Esophagus muscularis mucosa (tissue), 4 donors: ENCODE data around the gene FOSL2. TPM values are rescaled to one million over a fixed set of nuclear protein-coding genes. Genes with fewer than 3 reads are reported as not detected.

Experiments used
- DNase-seq: peaks from one replicate; pipeline ENCODE4 v3.0.0-alpha.2; 2017; ENCODE audit errors: extremely low spot score
- H3K27ac ChIP-seq, 4 donors: fragments of 200-600 bp; sonication (generic); replicated peaks in 1 of 4; 1 replicate in 3 of 4; 2 replicates in 1 of 4; pipeline ENCODE4 v1.5.1; 2016 to 2019; ENCODE audit warnings: mild to moderate bottlenecking in 1 of 4
- H3K27me3 ChIP-seq, 4 donors: fragments of 200-600 bp; sonication (generic); one replicate each; pipeline versions ENCODE4 v1.5.1 to v1.6.0; 2016 to 2019
- H3K36me3 ChIP-seq, 4 donors: fragments of 200-600 bp; sonication (generic); one replicate each; pipeline ENCODE4 v1.5.1; 2016 to 2019
- H3K4me1 ChIP-seq, 4 donors: fragments of 200-600 bp; sonication (generic); one replicate each; pipeline ENCODE4 v1.5.1; 2016 to 2019
- H3K4me3 ChIP-seq, 4 donors: fragments of 200-600 bp; sonication (generic); 1 replicate in 2 of 4; 2 replicates in 2 of 4; pipeline ENCODE4 v1.5.1; 2016 to 2019; ENCODE audit warnings: mild to moderate bottlenecking in 4 of 4, moderate library complexity in 1 of 4
- H3K9me3 ChIP-seq, 4 donors: fragments of 200-600 bp; sonication (generic); 1 replicate in 3 of 4; 2 replicates in 1 of 4; pipeline ENCODE4 v1.5.1; 2016 to 2019
- EP300 ChIP-seq: sonication (generic); formaldehyde crosslinking; IDR thresholded peaks from one replicate; pipeline ENCODE4 v1.6.1; 2017; ENCODE audit warnings: antibody characterized with exemption
- POLR2A ChIP-seq: fragments of 450-650 bp; IDR thresholded peaks from one replicate; pipeline ENCODE4 v1.6.1; 2017; ENCODE audit warnings: antibody characterized with exemption, moderate library complexity, mild to moderate bottlenecking, low read depth
- POLR2AphosphoS5 ChIP-seq, 2 donors: sonication (generic); formaldehyde crosslinking; IDR thresholded peaks; one replicate each; pipeline ENCODE4 v1.6.1; 2017; ENCODE audit warnings: antibody characterized with exemption in 2 of 2
- WGBS: methylation state at CpG from one replicate; pipeline ENCODE4 v1.1.5; 2018; 5-methylcytosine and 5-hydroxymethylcytosine counted together
- intact Hi-C: fragments of 100-400 bp; cut with DNase I; formaldehyde crosslinking; loops from one replicate; pipeline ENCODE4 v1.15.1; 2023
- total RNA-seq, 4 donors: library from RNA; depleted of rRNA; stranded (reverse); fragments of >200 nt; gene quantifications; one replicate each; pipeline versions ENCODE4 v1.1.0 to v1.2.1, GENCODE V29; 2016
- TF ChIP-seq, protein P1 (sequence below), 3 experiments: fragments of 200-600 bp in 2 of 3; fragments of 450-650 bp in 1 of 3; sonication (generic) in 2 of 3; IDR thresholded peaks; one replicate each; pipeline ENCODE4 v1.5.1; 2017 to 2019; ENCODE audit warnings: antibody characterized with exemption in 3 of 3, mild to moderate bottlenecking in 2 of 3, moderate library complexity in 1 of 3

FOSL2 gene
- total RNA-seq, 4 donors from 2014 or later = 68.9 to 332 (median 176) TPM

DNA sequence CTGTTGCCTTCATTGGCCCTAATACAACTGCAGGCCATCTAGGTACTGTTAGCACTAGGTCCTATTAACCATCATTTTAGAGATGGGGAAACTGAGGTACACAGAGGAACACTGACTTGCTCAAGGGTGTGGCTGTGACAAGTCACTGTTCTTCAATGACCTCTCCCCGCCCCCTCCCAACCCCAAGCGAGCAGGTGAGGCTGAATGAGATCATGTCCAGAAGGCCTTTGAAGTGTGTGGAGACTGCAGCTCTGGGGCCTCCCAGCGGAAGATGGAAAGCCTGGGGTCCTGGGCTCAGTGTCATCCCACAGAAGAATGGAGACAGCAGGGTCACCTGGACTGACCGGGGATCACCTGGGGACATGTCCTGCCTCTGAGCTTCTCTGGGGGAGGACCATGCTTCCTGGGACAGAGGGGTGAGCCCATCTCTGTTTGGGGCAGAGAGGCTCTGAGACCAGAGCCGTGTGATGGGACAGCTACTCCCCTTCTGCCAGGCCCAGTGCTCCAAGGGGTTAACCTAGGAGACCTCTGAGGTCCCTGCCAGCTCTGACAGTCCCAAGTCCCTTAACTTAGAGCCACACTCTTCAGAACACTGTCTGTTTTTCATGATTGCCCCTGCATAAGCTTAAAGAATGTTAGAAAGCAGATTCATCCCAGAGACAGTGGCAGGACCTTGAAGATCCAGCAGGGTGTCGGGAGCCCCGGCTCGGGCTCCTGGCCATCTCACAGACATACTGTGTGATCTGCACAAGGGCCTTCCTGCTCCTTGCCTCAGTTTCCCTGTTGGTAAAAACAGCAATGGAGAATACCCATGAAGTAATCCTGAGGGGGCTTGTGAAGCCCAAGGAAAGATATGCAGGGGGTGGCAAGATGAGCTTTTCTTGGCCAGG is 16.7 kb upstream of the FOSL2 start:
- H3K4me1 ChIP-seq = no peaks in the 10 kb centered on the region
- H3K36me3 ChIP-seq = no peaks in the 10 kb centered on the region
- no peak overlapping the region for H3K4me3 ChIP-seq
- 99% methylated on average over 7 of the region's 8 CpGs for WGBS
- intact Hi-C loops = no loop called here
- no peaks in the 10 kb centered on the region for H3K27me3 ChIP-seq
- H3K9me3 ChIP-seq = no peaks in the 10 kb centered on the region
- DNase-seq = no peak
- TF ChIP-seq EP300 (no peak), POLR2AphosphoS5 (IDR thresholded peaks at IDR 0.05) (no peak), POLR2A (no peak)
- TF ChIP-seq, protein P1, sequence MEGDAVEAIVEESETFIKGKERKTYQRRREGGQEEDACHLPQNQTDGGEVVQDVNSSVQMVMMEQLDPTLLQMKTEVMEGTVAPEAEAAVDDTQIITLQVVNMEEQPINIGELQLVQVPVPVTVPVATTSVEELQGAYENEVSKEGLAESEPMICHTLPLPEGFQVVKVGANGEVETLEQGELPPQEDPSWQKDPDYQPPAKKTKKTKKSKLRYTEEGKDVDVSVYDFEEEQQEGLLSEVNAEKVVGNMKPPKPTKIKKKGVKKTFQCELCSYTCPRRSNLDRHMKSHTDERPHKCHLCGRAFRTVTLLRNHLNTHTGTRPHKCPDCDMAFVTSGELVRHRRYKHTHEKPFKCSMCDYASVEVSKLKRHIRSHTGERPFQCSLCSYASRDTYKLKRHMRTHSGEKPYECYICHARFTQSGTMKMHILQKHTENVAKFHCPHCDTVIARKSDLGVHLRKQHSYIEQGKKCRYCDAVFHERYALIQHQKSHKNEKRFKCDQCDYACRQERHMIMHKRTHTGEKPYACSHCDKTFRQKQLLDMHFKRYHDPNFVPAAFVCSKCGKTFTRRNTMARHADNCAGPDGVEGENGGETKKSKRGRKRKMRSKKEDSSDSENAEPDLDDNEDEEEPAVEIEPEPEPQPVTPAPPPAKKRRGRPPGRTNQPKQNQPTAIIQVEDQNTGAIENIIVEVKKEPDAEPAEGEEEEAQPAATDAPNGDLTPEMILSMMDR (IDR thresholded peaks at IDR 0.05) = no peak
- H3K27ac ChIP-seq = no peak overlapping the region

DNA sequence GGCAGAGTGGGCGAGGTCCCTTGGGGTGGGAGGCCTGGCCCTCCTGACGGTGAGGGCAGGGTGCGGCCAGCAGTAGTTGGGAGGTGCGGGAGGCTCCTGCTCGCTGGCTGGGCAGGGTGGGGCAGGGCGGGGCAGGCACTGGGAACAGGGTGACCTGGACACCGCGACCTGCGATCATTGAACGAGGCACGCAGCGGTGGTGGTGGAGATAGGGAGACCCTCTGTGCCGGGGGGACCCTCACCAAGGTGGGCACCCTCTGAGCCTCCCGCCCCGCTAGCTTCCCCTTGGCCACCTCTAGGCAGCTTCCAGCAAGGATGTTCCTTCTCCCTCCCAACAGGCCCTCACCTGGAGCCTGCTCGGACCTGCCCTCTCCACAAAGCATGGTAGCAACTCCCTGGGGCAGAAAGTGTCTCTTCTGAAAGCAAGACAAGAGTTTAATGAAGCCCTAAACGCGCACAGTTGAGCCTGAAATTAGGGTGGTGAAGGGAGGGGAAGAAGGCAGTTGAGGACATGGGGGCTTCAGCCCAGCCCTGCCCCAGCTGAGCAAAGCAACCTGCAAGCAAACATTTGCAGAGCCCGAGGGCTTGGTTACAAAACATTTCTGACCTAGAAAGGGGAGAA is 15.4 kb upstream of the FOSL2 start:
- H3K4me3 ChIP-seq = no peak overlapping the region
- no peaks in the 10 kb centered on the region for H3K9me3 ChIP-seq
- 94% methylated on average over 19 of the region's 19 CpGs for WGBS
- no peak overlapping the region for H3K27ac ChIP-seq
- H3K36me3 ChIP-seq = no peaks in the 10 kb centered on the region
- TF ChIP-seq EP300 = no peak
- H3K27me3 ChIP-seq = no peaks in the 10 kb centered on the region
- no peak for DNase-seq
- intact Hi-C loops = no loop called here
- H3K4me1 ChIP-seq = no peaks in the 10 kb centered on the region

DNA sequence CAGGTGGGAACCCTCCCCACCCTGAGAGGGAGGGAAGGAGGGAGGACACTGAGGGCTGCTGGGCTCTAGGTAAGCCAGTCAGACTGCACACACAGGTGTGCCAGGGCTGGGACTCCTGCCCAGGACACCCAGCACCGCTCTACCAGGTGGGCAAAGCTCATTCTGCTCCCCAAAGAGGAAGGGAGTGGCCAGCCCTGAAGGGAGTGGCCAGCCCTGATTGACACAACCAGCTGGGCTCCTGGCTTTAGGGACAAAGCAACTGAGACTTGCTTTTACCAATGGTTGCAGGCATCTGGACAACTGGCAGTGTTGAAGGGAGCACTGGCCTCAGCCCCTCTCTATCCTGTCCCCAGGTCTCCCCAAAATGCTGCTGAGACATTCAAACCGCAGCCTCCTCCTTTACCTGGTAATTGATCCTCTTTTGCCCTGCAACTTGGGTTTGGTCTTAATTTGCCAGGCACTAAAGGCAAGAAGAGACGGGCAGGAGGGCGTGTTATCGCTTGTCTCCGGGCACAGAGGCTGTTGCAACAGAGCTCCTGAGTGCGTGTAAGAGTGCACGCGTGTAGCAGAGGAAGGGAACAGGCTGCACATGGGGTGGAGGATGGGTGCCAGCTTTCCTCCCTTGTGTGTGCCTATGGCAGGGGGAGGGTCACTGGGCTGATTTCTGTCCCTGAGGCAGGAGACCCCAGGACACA is 14.5 kb upstream of the FOSL2 start:
- intact Hi-C loops = no loop called here
- H3K4me3 ChIP-seq = no peak overlapping the region
- no peak for DNase-seq
- no peaks in the 10 kb centered on the region for H3K36me3 ChIP-seq
- TF ChIP-seq, protein P1 (IDR thresholded peaks at IDR 0.05) = no peak
- TF ChIP-seq EP300 (no peak), POLR2A (no peak), POLR2AphosphoS5 (IDR thresholded peaks at IDR 0.05) (no peak)
- WGBS = 91% methylated on average over 9 of the region's 9 CpGs
- no peak overlapping the region for H3K27ac ChIP-seq
- H3K27me3 ChIP-seq = no peaks in the 10 kb centered on the region
- H3K4me1 ChIP-seq = no peaks in the 10 kb centered on the region
- H3K9me3 ChIP-seq = no peaks in the 10 kb centered on the region

DNA sequence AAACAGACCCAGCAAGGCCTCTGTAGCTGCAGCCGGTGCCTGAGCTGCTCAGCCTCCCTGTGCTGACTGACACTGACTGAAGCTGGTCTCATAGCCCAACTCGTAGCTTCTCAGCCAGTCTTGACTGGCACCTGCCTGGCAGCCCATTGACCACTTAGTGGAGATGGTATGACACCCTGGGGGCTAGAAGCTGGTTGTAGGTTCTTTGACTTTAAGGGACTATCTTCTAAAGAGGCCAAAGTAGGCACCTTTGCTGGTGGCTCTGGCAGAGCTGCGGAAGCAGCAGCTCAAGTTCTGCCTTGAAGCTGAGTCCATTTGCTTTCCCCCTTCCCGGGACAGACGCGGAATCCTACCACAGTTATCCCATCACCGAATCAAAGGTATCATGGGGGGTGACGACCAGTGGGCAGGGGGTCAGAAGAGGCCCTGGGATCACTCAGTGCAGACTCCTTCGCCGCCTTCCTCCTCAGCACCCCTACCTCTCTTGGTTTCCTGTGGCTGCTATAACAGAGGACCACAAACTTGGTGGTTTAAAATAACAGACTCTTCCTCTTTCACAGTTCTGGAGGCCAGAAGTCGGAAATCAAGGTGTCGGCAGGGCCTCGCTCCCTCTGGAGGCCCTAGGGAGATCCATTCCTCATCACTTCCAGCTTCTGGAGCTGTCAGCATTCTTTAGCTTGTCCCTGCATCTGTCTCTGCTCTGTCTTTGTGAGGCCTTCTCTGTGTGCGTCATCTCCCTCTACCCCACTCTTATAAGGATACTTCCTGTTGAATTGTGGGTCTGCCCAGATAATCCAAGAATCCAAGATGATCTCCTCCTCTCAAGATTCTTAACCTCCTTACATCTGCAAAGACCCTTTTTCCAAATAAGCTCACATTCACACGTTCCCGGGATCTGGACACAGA is 13.7 kb upstream of the FOSL2 start:
- intact Hi-C loops = no loop called here
- no peak overlapping the region for H3K27ac ChIP-seq
- no peaks in the 10 kb centered on the region for H3K4me1 ChIP-seq
- no peak overlapping the region for H3K4me3 ChIP-seq
- no peaks in the 10 kb centered on the region for H3K27me3 ChIP-seq
- no peak for DNase-seq
- H3K9me3 ChIP-seq = no peaks in the 10 kb centered on the region
- WGBS = 83% methylated on average over 16 of the region's 16 CpGs
- no peaks in the 10 kb centered on the region for H3K36me3 ChIP-seq
- TF ChIP-seq POLR2A (no peak), POLR2AphosphoS5 (IDR thresholded peaks at IDR 0.05) (no peak)
- TF ChIP-seq, protein P1 (IDR thresholded peaks at IDR 0.05) = no peak
